GM19025 (cell line): Measurements from ENCODE around the gene SNX9.
A peak's percentile ranks its signal among the peaks of the same experiment; 100 is the strongest.
"Not testable (repeated sequence)": the region's sequence is repeated elsewhere in the genome, so short reads cannot be mapped to it uniquely, and the experiment has no call there.

Experiments
- ATAC-seq: cut with Tn5 transposase; IDR thresholded peaks from one replicate; pipeline ENCODE4 v1.9.1; 2021; ENCODE audit warnings: mild to moderate bottlenecking, low read depth, moderate library complexity; ENCODE audit not compliant: unreplicated experiment

SNX9 gene

DNA sequence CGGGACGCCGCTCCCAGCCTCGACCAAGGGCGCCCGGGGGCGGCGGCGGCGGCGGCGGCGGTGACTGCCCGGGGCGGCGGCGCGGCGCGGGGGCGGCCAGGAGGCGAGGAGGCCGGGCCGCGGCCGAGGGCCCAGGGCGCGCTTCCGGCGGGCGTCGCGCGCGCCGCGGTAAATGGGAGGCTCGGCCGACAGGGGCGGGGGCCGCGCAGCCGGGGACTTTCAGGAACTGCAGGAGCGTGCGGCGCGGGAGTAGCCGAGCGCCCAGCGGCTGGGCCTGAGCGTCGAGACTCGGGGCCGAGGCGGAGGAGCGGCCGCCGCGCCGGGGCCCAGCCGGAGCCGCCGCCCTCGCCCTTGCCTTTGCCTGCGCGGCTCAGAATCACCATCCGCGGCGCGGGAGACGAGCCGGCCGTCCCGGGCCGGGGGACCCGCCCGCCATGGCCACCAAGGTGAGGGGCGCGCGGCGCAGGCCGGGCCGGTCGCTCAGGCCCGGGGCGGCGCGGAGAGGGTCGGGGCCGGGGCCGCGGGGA, at the start of gene SNX9:
Gene SNX9, plus strand, starts transcription at position 246 of the 527 bp plus-strand sequence. Its CDS starts 189 bp downstream, at position 435.
- peak; percentile 70 for ATAC-seq

DNA sequence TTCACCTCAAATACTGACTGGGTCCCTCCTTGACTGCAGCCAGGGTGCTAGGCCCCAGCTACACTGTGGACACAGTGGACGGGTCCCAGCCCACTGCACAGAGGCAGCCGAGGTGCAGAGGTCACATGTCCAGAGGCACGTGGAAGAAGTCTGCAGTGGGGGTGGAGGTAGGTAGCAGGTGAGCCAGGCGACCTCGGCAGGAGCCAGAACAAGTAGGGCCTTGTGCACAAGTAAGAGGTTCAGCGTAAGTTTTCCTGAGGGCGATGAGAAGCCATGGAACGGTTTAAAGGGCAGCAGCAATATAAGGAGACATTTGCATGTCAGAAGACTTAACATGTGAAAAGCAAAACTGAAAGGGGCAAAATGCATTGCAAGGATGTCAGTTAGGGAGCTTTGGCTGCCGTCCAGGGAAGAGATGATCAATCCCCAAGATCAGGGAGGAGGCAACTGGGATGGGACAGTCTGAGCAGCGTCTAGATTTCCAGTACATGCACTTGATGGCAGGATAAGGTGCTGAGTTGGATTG, 49.7 kb upstream of the SNX9 start:
- ATAC-seq, result no peak

DNA sequence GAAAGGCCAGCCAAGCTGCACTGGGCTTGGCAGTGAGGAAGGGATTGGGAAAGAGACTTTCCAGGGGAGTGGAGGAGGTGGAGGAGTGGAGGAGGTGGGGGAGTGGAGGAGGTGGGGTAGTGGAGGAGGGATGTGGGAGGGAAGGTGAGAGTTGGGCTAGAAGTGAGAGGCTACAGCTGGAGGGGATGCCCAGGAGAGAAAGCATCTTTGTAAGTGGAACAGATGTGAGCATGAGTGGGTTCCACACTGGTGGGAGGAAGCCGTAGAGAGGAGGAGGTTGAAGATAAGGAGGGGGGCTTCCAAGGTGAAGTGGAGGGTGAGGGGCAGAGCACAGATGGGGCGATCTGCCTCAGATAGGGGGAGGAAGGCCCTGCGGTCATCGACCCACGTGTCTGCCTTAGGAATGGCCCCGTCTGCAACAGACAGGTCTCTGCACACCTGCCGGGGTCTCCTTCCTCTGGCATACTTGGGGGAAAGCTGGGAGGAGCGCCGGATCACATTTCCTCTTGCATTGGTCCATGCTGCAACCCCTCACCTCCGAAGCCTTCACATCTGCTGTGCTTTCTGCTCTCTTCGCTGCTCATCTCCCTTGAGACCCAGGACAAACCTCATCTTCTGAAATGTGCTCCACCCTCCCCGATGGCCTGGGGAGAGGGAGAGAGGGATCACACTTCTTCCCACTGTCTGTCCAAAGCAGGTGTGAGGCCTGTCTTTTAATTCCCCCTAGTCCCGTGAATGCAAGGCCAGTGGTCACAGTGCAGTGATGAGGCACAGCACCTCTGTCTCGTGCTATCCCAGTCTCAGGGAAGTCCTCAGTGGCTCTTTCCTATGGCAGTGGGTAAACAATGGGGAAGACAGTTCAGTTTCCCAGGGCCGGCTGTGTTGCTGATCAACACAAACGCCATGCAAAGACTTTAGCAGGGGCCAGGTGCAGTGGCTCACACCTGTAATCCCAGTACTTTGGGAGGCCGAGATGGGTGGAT, 48.6 kb upstream of the SNX9 start:
- ATAC-seq, result no peak

DNA sequence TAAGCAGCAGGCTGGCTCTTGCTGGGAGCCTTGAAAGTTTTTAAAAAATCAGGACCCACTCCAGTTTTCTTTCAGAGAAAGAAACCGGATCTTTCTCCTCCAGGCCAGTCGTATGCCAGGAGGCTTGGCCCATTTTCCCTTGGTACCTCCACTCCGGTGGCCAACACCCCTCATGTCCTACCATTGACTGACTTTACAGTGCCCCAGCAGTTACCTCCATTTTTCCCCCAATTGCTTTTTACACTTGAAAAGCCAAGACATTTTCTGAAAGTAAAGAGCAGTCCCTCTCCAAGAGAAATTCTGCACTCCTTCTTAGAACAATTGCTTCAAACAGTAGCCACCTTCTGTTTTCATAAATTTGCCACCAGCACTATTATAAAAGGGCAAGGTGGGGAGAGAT, 47.7 kb upstream of the SNX9 start:
- no peak for ATAC-seq

DNA sequence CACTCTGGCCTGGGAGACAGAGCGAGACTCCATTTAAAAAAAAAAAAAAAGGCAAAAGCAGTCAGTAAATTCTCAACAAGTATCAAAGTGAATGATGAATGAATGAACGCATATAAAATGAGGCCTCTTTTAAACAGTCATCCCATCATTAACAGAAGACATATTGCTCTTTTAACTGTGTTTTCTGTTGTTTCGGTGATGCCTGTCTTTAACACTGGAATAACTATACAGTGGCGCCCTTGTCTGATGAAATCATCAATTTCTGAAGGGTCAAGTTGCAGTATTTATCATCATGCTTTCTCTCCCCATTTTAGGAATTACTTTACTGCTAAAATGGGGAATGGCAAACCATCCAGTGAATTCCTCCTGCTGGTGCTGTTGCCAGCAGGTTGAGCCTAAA, 45.7 kb upstream of the SNX9 start:
- no peak for ATAC-seq

DNA sequence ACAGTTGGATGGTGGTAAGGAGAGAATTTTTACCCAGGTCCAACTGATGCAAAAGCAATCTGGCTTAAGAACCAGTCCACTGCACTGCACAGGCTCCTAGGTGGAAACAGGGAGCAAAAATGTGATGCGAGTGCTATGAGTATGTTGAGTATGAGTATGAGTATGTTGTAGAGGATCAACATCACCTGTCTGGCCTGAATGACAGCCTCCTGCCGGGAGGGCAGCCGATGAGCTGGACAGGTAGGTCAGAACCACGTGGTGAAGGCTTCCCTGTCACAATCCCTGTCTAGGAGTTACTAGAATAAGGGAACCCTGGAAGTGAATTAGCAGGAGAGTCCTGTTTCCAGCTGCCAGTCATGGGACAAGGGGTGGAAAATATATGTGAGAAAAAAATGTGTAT, 44.3 kb upstream of the SNX9 start:
- ATAC-seq, result no peak

DNA sequence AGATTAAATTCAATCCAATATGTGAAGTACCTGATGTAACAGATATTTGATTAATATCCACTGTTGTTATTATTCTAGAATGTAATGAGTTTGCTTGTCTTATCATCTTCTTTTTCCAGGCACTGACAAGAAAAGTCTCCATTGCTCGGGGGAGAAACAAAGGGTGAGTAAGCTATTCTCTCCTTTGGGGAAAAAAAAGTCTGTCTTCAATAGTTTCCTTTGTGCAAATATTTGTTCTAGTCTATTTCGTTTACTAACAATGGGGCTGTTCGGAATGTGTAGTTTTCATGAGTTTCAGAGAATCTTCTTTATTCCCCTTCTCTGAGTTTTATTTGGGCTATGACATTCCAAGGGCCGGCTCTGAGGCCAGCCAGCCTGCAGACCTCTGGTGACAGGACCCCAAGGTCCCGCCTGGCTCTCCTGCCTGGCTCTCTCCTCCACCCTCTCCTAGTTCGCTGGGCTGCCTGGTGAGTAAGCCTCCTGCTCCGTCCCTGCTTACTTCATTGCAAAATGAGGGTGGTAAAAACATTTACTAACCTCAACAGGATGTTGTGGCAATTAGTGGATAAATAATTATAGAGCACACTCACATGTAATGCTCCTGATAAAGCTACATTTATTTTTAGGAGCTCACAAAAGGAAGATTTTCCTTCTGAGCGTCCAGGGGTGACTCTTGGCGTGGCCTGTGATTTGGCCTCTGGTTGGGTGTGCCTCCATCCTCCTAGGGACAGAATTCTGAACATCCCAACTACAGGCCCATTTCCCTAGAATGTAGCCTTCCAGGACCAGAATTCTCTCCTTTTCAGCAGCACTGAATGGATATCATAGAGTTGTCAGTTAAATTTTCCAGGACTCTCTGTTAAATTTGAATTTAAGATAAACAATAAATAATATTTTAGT, 43.1 kb upstream of the SNX9 start:
- no peak for ATAC-seq

DNA sequence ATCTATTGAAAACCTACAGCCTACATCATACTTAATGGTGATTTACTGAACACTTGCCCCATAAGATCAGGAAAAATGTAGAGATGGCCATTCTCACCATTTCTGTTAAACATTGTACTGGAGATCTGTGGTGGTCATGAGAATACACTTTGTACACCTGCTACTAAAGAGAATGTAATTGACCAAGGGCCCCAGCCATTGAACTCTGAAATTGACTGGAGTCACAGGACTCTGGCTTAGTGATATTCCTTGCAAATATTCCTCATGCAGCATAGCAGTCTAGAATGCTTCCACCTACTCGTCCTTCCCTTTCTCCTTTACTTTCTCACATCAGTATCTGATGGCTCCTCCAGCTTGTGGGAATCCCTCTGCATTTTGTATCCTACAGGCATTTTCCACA, 37.4 kb upstream of the SNX9 start:
- ATAC-seq, result no peak

DNA sequence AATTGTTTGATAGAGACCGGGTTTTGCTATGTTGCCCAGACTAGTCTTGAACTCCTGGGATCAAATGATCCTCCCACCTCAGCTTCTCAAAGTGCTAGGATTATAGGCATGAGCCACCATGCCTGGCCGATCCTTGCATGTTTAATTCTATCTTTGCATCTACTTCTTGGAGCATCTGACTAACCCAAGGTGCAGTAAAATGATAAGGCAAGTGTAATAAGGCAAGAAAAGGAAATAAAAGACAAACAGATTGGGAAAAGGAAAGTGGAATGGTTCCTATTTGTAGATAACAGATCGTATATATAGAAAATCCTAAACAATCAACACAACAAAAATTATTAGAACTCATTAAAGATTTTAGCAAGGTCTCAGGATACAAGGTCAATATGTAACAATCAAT, 36.8 kb upstream of the SNX9 start:
- no peak for ATAC-seq

DNA sequence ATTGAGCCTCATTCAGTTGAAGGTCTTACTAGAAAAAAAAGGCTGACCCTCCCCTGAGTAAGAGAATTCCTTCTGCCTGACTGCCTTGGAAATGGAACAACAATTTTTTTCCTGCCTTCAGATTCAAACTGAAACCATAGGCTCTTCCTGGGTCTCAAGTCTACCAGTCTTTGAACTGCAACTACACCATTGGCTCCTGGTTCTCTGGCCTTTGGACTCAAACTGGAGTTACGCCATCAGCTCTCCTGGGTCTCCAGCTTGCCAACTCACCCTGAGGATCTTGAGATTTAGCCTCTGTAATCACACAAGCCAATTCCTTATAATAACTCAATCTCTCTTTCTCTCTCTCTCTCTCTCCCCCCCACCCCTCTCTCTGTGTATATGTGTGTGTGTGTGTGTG, 36.0 kb upstream of the SNX9 start:
- ATAC-seq, result no peak

DNA sequence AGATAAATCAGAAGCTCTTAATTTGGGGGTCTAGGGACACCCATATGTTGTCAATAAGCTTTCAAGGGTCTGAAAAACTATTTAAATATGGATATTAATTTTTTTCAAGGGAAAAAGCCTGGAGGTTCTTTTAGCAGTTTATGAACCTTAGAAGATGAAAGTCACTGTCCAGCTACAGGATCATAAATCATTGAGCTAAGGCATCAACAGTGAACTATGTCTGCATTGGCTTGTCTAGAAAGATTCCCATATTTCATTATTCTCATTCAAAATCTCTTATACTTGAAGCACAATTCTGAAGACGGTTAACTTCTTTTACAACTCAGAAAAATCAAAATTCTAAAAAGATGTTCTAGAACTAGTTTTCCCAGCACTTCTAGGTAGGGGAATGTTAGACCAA, 34.9 kb upstream of the SNX9 start:
- no peak for ATAC-seq

DNA sequence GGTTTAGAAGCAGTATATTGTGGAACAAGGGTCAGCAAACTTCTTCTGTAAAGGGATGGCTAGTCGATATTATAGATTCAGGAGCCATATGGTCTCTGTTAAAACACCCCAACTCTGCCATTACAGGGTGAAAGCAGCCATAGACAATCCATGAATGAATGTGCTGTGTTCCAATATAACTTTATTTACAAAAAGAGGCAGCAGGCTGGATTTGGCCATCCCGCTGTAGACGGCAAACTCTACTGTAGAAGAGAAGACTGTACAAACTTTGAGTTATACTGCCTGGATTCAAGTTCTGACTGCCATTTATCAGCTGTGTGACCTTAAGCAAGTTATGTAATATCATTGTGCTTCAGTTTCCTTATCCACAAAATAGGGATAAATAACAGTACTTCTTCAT, 33.7 kb upstream of the SNX9 start:
- ATAC-seq, result no peak

DNA sequence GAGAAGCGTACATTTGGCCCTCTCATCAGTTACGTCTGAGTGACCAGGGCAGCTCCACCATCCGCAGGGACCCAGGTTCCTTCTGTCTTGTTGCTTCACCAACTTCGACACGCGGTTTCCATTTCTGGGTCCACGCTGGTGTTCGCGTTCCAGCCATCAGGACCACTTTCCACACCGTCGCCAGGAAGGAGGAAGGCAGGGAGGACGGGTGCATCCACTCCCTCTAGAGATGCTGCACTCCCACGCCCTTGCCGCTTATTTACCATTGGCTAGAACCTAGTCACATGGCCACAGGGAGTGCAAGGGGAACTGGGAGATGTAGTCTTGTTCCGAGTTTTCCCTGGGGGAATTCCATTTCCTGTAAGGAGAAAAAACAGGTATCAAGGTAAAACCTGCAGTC, 33.2 kb upstream of the SNX9 start:
- ATAC-seq, result no peak

DNA sequence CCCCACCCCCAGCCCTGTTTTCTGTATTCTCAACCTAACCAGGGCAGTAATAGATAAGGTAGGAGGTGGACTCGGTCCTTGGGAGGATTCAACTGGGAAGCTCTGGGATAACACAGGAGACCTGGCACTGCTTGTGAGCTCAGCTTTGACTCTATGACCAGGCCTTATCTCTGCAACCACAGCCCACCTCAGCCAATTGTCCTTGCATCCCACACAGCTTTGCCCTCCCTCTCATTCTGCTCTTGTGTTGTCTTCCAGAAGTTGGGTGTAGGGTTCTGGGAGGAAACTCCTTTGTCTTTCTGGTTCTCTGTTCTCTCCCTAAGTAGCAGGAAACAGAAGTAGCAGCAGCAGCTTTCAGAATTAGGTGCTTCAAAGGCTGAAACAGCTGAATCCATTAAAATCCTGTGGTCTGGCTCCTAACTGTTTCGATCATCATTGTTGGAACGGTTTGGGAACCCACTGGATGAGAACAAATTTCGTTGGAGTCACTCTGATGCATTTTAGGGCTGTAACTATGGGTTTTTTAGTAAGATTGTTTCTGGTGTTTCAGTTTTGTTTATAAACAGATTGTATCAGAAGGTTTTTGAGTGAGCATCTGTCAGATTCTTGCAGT, 32.4 kb upstream of the SNX9 start:
- no peak for ATAC-seq

DNA sequence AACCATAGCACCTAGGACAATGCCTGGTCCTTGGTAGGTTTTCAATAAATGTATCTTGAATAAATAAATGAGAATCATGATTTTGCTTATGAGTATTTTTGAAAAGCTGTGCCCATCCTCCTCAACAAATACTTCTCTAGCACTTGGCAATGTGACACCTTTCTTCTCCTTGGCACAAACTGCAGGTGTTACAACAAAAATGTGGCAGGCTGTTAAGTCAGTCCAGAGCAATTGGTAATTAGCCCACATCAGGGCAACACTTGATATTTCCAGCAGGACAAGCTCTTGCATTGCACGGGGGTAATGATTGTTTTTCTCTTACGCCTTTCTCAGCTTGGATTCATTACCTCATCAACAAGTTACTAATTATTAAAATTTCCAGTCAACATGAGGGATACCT, 31.6 kb upstream of the SNX9 start:
- ATAC-seq, result no peak

DNA sequence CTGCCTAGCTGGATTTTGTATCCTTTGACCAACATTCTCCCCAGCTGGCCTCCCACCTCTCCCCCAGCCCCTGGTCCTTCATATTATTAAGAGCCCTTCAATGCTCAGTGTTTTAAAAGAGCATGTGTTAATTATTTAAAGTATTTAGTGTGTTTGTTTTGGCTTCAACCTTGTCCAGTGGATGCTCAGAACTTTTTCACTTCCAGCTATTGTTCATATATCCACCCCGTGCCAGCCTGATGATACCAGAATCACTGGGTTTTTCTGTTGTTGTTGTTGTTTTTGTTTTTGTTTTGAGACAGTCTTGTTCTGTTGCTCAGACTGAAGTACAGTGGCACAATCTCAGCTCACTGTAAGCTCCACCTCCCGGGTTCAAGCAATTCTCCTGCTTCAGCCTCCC, 30.4 kb upstream of the SNX9 start:
- ATAC-seq, result no peak

DNA sequence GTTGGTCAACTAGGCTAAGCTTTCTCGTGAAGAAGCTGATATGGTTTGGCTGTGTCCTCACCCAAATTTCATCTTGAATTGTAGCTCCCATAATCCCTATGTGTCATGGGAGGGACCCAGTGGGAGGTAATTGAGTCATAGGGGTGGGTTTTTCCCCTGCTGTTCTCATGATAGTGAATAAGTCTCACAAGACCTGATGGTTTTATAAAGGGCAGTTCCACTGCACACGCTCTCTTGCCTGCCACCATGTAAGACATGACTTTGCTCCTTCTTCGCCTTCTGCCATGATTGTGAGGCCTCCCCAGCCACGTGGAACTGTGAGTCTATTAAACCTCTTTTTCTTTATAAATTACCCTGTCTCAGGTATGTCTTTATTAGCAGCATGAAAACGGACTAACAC, 29.0 kb upstream of the SNX9 start:
- not testable (repeated sequence) for ATAC-seq

DNA sequence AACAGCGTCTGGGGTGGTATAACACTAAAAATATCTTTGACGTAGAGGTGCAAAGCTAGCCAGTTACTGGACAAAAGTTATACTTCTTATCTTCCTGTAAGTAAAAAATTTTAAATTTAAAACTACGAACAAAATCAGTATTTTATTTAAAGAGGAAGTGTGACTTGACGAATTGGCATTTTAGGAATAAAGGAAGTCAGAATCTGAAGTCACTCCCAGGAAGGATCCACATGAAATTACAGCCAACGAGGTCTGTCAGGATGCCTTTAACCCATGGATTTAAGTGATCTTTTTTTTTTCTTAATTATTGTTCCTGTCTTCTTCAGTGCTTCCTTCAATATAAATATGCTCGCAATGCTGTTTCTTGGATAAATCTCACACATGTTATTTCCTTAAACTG, 27.2 kb upstream of the SNX9 start:
- ATAC-seq, result no peak

DNA sequence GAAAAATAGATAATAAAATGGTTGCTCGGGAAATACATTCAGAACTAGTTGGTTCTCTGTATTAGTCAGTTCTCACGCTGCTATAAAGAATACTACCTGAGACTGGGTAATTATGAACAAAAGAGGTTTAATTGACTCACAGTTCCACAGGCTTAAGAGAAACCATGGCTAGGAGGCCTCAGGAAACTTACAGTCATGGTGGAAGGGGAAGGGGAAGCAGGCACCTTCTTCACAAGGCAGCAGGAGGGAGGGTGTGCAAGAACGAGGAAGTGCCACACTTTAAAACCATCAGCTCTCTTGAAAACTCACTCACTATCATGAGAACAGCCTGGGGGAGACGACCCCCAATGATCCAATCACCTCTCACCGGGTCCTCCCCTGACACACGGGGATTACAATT, 24.2 kb upstream of the SNX9 start:
- ATAC-seq, result no peak

DNA sequence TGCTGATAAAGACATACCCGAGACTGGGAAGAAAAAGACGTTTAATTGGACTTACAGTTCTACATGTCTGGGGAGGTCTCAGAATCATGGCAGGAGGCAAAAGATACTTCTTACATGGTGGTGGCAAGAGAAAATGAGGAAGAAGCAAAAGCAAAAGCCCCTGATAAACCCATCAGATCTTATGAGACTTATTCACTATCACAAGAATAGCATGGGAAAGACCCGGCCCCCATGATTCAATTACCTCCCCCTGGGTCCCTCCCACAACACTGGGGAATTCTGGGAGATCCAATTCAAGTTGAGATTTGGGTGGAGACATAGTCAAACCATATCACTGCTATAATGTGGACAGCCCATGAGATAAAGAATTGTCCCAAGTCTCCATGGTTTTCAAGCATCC, 23.5 kb upstream of the SNX9 start:
- ATAC-seq, result not testable (repeated sequence)
